ENCODE data around the gene SHISA4. TPM values are rescaled to one million over a fixed set of nuclear protein-coding genes. Genes with fewer than 3 reads are reported as not detected.

Gene SHISA4
- total and polyA plus RNA-seq, 2 experiments from 2014 or later: 21.9 to 22.8 TPM

DNA sequence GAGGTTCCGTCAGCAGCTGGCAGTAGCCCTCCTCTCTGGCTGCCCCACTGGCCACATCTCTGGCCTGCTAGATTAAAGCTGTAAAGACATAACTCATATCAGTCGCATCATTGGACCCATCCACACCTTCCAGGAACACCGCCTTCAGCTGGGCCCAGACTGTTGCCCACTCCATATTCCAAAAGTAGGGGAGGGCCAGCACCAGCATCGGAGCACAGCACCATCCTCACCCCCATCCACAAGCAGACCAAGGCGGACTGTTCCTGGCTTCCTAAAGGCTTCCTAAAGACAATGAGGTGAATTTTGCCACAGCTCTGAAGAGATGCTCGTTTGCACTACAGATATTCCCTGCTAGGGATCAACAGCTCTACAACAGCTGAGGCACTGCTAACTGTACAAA lies 3.5 kb downstream of the SHISA4 start:
- Histone ChIP-seq H3K36me3 (peaks cover under 1% of the 10 kb centered on the region), H3K27me3 (no peaks in the 10 kb centered on the region), H3K4me1 (ENCODE audit: low read depth) (peaks cover 13% of the 10 kb centered on the region), H3K27ac (no peak overlapping the region), H3K9me3 (ENCODE audit: low read depth) (no peaks in the 10 kb centered on the region), H3K4me3 (no peak overlapping the region)
- TF ChIP-seq, protein P1, sequence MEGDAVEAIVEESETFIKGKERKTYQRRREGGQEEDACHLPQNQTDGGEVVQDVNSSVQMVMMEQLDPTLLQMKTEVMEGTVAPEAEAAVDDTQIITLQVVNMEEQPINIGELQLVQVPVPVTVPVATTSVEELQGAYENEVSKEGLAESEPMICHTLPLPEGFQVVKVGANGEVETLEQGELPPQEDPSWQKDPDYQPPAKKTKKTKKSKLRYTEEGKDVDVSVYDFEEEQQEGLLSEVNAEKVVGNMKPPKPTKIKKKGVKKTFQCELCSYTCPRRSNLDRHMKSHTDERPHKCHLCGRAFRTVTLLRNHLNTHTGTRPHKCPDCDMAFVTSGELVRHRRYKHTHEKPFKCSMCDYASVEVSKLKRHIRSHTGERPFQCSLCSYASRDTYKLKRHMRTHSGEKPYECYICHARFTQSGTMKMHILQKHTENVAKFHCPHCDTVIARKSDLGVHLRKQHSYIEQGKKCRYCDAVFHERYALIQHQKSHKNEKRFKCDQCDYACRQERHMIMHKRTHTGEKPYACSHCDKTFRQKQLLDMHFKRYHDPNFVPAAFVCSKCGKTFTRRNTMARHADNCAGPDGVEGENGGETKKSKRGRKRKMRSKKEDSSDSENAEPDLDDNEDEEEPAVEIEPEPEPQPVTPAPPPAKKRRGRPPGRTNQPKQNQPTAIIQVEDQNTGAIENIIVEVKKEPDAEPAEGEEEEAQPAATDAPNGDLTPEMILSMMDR (IDR thresholded peaks at IDR 0.05; ENCODE audit: low read depth, low read length): no peak
- DNase-seq (ENCODE audit: low read depth in 1 of 2, low spot score in 1 of 2): no peak

- H3K4me1 ChIP-seq (ENCODE audit: low read depth): peaks cover 13% of the 10 kb centered on the region
- TF ChIP-seq, protein P1 (IDR thresholded peaks at IDR 0.05; ENCODE audit: low read depth, low read length): no peak
- peaks cover 8% of the 10 kb centered on the region for H3K36me3 ChIP-seq
- DNase-seq (ENCODE audit: low read depth in 1 of 2, low spot score in 1 of 2): no peak
- H3K9me3 ChIP-seq (ENCODE audit: low read depth): no peaks in the 10 kb centered on the region
- no peak overlapping the region for H3K4me3 ChIP-seq
- no peaks in the 10 kb centered on the region for H3K27me3 ChIP-seq
- H3K27ac ChIP-seq: no peak overlapping the region
These were observed 4.7 kb downstream of the SHISA4 start for GRCh38 chr1:201893431-201893830.

DNA sequence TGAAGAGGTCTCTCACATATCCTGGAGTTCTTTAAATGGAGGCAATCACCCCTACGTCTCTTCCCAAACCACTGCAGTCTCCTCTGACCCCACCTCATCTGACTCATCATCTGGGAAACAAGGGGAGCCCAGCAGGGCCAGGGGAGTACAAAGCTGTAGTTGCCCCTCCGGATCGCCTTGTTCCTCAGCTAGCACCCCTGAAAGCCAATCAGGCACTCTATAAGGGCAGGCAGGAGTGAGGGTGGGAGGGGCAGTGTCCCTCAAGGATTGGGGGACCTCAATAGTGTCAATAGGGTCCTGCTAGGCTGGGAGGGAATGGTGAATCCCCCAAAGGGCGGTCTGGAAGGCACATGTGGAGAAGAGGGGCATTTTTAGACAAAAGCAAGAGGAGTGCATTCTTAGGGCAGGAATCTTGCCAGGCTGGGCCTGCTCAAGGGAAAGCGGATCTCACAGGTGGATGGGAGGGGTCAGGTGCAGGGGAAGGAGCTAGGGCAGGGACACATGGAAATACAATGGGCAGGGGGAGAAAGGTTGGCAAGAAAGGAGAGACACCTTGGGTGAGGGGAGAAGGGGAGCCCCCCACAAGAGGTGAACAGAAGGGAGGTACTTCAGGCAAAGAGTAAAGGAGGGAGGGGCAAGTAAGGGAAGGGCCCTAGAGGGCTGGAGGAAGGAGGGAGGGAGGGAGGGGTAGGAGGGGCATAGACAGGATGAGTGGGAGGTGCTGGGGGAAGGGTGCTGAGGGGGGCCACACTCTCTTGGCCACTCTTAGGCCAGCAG lies 5.8 kb downstream of the SHISA4 start:
- TF ChIP-seq, protein P1 (IDR thresholded peaks at IDR 0.05; ENCODE audit: low read depth, low read length): no peak
- no peak for DNase-seq (ENCODE audit: low read depth in 1 of 2, low spot score in 1 of 2)
- no peak overlapping the region for H3K4me3 ChIP-seq
- peak overlapping the region; percentile 45 for H3K27ac ChIP-seq
- no peaks in the 10 kb centered on the region for H3K9me3 ChIP-seq (ENCODE audit: low read depth)
- H3K4me1 ChIP-seq (ENCODE audit: low read depth): peaks cover 13% of the 10 kb centered on the region
- peaks cover 14% of the 10 kb centered on the region for H3K36me3 ChIP-seq
- H3K27me3 ChIP-seq: no peaks in the 10 kb centered on the region

DNA sequence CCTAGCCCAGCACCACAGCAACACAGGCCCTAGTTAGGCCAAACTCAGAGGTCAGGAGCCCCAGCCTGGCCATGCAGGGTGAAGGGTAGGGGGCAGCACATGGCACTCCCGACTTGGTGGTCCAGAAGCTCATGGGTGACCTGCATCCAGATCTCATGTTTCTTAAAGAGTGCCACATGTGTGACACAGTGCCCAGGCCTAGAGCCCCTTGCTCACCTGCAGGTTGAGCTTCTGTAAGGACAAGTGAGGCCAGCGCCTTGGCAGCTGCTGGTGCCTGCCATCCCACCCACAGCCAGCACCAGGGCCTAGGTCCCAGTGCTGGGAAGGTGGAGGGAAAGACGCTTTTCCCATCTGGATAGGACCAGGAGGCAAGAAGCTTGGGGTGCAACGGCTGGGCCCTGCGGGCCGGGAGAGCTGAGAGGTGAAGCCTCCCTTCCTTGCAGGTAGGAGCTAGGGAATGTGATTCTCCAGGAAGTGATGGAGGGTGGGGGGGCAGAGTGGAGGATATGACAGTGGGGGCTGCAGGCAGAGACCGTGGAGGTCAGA lies 6.5 kb downstream of the SHISA4 start:
- Histone ChIP-seq H3K4me1 (ENCODE audit: low read depth) (peaks cover 13% of the 10 kb centered on the region), H3K27me3 (no peaks in the 10 kb centered on the region), H3K9me3 (ENCODE audit: low read depth) (no peaks in the 10 kb centered on the region), H3K4me3 (no peak overlapping the region), H3K36me3 (peaks cover 17% of the 10 kb centered on the region), H3K27ac (peak overlapping the region; percentile 45)
- TF ChIP-seq, protein P1 (IDR thresholded peaks at IDR 0.05; ENCODE audit: low read depth, low read length): no peak
- no peak for DNase-seq (ENCODE audit: low read depth in 1 of 2, low spot score in 1 of 2)

- no peak overlapping the region for H3K4me3 ChIP-seq
- H3K27ac ChIP-seq: no peak overlapping the region
- no peaks in the 10 kb centered on the region for H3K27me3 ChIP-seq
- peaks cover 13% of the 10 kb centered on the region for H3K4me1 ChIP-seq (ENCODE audit: low read depth)
- DNase-seq (ENCODE audit: low read depth in 1 of 2, low spot score in 1 of 2): peak; percentile 93
- H3K9me3 ChIP-seq (ENCODE audit: low read depth): no peaks in the 10 kb centered on the region
- TF ChIP-seq, protein P1 (IDR thresholded peaks at IDR 0.05; ENCODE audit: low read depth, low read length): peak; percentile 91
- H3K36me3 ChIP-seq: peaks cover 17% of the 10 kb centered on the region
These were observed 7.5 kb downstream of the SHISA4 start for GRCh38 chr1:201895913-201896807.
